PFSK-1 (cell line): Measurements from ENCODE around the gene ISG15.

Source experiments
- POLR2AphosphoS5 ChIP-seq: IDR thresholded peaks from 2 replicates; pipeline ENCODE4 v1.6.1; 2012; ENCODE audit warnings: low read depth, mild to moderate bottlenecking, control low read depth, low read length, moderate library complexity
- TF ChIP-seq, protein P1 (sequence below), 2 experiments: IDR thresholded peaks; 2 replicates each; pipeline versions ENCODE4 v1.6.1 to v1.8.0; 2011 to 2012; ENCODE audit warnings: low read depth in 2 of 2, low read length in 2 of 2, control low read depth in 1 of 2, inconsistent platforms in 1 of 2, mild to moderate bottlenecking in 1 of 2, moderate library complexity in 1 of 2; ENCODE audit not compliant: insufficient read depth in 1 of 2

DNA sequence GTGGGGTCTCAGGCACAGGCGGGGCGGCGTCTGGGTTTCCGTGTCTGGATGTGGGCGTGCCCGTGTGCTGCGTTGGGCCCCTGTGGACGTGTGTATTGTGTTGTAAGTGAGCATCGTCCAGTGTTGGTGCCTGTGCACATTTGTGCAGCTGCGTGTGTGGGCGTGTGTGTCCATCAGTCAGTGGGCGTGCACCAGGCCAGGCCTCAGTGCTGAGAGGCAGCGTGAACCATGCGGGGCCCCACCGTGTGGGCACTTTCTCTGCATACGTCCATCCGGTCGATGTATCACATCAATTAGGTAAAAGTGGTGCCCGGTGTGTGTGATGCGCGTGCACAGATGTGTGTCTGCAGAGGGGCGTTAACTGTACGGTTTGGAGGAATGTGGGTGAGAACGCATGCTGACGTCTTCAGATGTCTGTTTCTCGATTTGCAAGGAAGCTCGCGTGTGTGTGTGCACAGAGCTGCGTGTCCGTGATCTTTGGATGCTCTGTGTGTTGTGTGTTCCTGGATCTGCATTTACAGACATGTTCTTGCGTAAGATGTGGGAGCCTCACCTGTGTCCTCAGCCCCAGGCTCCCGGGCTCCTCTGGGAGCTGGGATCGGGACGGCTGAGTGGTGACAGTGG is 31.3 kb downstream of the ISG15 start:
- TF ChIP-seq, protein P1, sequence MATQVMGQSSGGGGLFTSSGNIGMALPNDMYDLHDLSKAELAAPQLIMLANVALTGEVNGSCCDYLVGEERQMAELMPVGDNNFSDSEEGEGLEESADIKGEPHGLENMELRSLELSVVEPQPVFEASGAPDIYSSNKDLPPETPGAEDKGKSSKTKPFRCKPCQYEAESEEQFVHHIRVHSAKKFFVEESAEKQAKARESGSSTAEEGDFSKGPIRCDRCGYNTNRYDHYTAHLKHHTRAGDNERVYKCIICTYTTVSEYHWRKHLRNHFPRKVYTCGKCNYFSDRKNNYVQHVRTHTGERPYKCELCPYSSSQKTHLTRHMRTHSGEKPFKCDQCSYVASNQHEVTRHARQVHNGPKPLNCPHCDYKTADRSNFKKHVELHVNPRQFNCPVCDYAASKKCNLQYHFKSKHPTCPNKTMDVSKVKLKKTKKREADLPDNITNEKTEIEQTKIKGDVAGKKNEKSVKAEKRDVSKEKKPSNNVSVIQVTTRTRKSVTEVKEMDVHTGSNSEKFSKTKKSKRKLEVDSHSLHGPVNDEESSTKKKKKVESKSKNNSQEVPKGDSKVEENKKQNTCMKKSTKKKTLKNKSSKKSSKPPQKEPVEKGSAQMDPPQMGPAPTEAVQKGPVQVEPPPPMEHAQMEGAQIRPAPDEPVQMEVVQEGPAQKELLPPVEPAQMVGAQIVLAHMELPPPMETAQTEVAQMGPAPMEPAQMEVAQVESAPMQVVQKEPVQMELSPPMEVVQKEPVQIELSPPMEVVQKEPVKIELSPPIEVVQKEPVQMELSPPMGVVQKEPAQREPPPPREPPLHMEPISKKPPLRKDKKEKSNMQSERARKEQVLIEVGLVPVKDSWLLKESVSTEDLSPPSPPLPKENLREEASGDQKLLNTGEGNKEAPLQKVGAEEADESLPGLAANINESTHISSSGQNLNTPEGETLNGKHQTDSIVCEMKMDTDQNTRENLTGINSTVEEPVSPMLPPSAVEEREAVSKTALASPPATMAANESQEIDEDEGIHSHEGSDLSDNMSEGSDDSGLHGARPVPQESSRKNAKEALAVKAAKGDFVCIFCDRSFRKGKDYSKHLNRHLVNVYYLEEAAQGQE (IDR thresholded peaks at IDR 0.05; ENCODE audit: insufficient read depth in 1 of 2, low read depth in 2 of 2, low read length in 2 of 2): no peak
- no peak for TF ChIP-seq POLR2AphosphoS5
